ENCODE measurements around the gene OR8J3.
"Not testable (repeated sequence)": the region's sequence is repeated elsewhere in the genome, so short reads cannot be mapped to it uniquely, and the experiment has no call there.

OR8J3 gene

DNA sequence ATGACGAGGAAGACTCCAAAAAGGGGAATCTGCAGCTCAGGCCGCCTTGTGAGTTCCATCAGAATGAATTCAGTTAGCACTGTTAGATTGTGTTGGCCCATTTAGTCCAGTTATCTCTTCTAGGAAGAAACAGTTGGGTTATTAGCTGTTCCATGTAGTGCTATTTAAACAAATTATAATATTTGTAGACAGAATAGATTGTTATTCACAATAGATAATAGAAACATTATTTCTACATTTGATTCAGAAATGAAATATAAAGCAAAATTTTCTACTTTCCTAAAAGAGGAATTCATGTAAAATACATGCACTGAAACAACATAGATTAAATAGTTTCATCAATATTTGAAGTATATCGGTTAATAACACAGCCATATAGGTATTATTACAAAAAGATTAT lies 20.2 kb upstream of the OR8J3 start, which contains the start of gene OR8K5:
Gene OR8K5, minus strand, starts transcription at position 101 of the 400 bp plus-strand sequence. Its CDS starts 0 bp downstream, at position 101.
- no peak within 1 kb of the TSS for H3K4me3 ChIP-seq (replicated peaks in 1 of 2; ENCODE audit: low read depth in 2 of 2, low read length in 2 of 2)
- no peak for DNase-seq (ENCODE audit: low read depth in 2 of 2)
- TF ChIP-seq, protein P1, sequence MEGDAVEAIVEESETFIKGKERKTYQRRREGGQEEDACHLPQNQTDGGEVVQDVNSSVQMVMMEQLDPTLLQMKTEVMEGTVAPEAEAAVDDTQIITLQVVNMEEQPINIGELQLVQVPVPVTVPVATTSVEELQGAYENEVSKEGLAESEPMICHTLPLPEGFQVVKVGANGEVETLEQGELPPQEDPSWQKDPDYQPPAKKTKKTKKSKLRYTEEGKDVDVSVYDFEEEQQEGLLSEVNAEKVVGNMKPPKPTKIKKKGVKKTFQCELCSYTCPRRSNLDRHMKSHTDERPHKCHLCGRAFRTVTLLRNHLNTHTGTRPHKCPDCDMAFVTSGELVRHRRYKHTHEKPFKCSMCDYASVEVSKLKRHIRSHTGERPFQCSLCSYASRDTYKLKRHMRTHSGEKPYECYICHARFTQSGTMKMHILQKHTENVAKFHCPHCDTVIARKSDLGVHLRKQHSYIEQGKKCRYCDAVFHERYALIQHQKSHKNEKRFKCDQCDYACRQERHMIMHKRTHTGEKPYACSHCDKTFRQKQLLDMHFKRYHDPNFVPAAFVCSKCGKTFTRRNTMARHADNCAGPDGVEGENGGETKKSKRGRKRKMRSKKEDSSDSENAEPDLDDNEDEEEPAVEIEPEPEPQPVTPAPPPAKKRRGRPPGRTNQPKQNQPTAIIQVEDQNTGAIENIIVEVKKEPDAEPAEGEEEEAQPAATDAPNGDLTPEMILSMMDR (IDR thresholded peaks at IDR 0.05; ENCODE audit: low read depth, low read length) = no peak

DNA sequence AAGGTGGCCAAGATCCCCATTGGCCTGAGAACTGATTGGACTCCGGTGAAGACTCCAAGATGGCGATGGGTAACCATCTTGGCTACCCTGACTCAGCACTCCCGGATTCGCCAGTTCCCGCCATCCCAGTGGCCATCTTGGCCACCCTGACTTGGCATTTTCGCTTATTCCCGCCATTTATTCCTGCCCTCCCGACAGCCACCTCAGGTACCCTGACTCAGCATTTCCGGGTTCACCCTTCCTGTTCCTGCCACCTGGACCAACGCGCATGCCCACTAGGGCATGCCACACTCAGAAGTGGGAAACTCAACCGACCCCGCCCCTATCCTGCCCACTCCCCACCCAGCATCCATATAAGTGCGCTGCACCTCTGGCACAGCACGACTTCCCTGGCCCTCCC lies 12.3 kb upstream of the OR8J3 start:
- H3K4me3 ChIP-seq (replicated peaks in 1 of 2; ENCODE audit: low read depth in 2 of 2, low read length in 2 of 2) = no peak overlapping the region
- no peak for DNase-seq (ENCODE audit: low read depth in 2 of 2)
- TF ChIP-seq, protein P1 (IDR thresholded peaks at IDR 0.05; ENCODE audit: low read depth, low read length) = no peak

DNA sequence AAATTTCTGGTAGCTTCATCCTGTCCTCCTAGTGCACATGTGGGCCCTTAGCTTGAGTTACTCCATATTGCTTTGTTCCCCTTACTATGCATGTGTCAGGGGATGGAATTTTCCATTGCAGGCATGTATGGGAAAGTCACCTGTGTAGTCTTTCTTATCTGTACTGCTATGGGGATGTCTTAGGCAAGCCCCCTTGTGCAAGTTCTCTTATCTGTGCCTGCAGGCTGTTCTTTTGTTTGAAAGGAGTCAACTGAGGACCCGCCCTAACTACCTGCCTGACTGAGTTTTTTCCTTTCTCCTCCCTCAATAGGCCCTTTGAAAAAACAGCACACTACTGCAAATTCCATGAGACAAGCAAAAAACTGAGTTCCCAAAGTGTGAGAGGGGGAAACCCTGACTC lies 11.4 kb upstream of the OR8J3 start:
- DNase-seq (ENCODE audit: low read depth in 2 of 2) = no peak
- H3K4me3 ChIP-seq (replicated peaks in 1 of 2; ENCODE audit: low read depth in 2 of 2, low read length in 2 of 2) = no peak overlapping the region
- TF ChIP-seq, protein P1 (IDR thresholded peaks at IDR 0.05; ENCODE audit: low read depth, low read length) = no peak

DNA sequence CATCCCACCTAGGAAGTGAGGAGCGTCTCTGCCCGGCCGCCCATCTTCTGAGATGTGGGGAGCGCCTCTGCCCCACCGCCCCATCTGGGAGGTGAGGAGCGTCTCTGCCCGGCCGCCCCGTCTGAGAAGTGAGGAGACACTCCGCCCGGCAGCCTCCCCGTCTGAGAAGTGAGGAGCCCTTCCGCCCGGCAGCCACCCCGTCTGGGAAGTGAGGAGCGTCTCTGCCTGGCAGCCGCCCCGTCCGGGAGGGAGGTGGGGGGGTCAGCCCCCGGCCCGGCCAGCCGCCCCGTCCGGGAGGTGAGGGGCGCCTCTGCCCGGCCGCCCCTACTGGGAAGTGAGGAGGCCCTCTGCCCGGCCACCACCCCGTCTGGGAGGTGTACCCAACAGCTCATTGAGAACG lies 3.7 kb upstream of the OR8J3 start:
- not testable (repeated sequence) for DNase-seq (ENCODE audit: low read depth in 2 of 2)

DNA sequence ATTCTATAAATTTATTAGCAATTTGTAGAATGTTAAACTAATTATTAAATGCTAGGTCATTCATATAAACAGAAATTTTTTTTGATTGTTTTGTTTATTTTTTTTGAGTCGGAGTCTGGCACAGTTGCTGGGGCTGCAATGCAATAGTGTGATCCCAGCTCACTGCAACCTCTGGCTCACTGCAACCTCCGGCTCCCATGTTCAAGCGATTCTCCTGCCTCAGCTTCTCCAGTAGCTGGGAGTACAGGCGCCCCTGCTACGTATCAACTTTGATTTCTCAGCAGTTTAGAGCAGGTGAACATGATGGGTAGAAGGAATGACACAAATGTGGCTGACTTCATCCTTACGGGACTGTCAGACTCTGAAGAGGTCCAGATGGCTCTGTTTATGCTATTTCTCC lies 17.9 kb downstream of the OR8J3 start, which contains the start of gene OR8H3:
Gene OR8H3, plus strand, starts transcription at position 301 of the 400 bp plus-strand sequence. Its CDS starts 0 bp downstream, at position 301.
- TF ChIP-seq, protein P1 (IDR thresholded peaks at IDR 0.05; ENCODE audit: low read depth, low read length) = no peak
- DNase-seq (ENCODE audit: low read depth in 2 of 2) = no peak
- no peak within 1 kb of the TSS for H3K4me3 ChIP-seq (replicated peaks in 1 of 2; ENCODE audit: low read depth in 2 of 2, low read length in 2 of 2)

More for the DNA sequence above, 3.7 kb upstream of the OR8J3 start:
- H3K4me3 ChIP-seq (replicated peaks in 1 of 2; ENCODE audit: low read depth in 2 of 2, low read length in 2 of 2) = not testable (repeated sequence)

DNA sequence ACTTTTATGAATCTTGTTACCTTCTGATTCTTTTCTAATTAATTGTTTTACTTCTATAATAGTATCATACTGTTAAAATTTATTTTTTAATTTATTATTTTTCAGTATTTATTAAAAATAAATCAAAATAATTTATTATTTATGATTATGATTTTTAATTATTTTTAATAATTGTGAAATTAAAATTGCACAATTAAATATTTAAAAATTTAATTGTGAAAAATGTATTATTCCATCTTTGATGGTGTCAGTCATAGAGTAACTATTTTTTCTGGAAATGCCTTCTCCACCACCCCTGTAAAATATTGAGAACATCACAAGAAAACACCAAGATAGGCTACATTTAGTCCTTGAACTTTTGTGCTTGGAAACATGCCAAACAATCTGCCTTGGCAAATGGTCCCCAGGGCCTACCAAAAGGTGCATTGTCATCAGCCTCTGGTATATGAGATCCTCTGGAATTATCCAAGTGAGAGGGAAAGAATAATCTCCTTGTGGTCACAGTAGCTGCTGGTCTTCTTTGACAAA lies 36.7 kb downstream of the OR8J3 start, which contains the start of gene OR8H2:
Gene OR8H2, plus strand, starts transcription at position 478 of the 528 bp plus-strand sequence. CDS start 1,356 bp downstream, outside the sequence.
- no peak for DNase-seq (ENCODE audit: low read depth in 2 of 2)
- TF ChIP-seq, protein P1 (IDR thresholded peaks at IDR 0.05; ENCODE audit: low read depth, low read length) = no peak
- no peak within 1 kb of the TSS for H3K4me3 ChIP-seq (replicated peaks in 1 of 2; ENCODE audit: low read depth in 2 of 2, low read length in 2 of 2)

DNA sequence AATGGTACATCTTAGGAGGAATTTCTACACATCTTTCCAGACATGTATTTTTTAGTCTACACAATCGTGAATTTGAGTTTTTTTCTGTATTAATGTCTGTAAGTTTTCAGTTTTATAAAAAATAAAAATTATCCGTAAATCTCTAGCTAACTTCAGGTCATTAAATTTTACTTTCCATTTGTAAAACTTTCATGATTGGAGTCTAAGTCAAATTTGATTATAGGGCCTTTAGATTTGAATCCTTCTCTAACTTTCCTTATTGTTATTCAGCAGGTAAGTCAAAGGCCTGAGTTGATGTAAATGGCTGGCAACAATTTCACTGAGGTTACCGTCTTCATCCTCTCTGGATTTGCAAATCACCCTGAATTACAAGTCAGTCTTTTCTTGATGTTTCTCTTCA lies 47.0 kb downstream of the OR8J3 start, which contains the start of gene OR8I2:
Gene OR8I2, plus strand, starts transcription at position 301 of the 400 bp plus-strand sequence. Its CDS starts 0 bp downstream, at position 301.
- no peak within 1 kb of the TSS for H3K4me3 ChIP-seq (replicated peaks in 1 of 2; ENCODE audit: low read depth in 2 of 2, low read length in 2 of 2)
- TF ChIP-seq, protein P1 (IDR thresholded peaks at IDR 0.05; ENCODE audit: low read depth, low read length) = no peak
- no peak for DNase-seq (ENCODE audit: low read depth in 2 of 2)
